Gastrocnemius medialis (tissue), 4 donors: ENCODE measurements around the gene PTGIS.

Experiments used
- POLR2A ChIP-seq, 2 donors: fragments of 450-650 bp; IDR thresholded peaks; one replicate each; pipeline ENCODE4 v1.6.1; 2017; ENCODE audit warnings: antibody characterized with exemption in 2 of 2, mild to moderate bottlenecking in 2 of 2, moderate library complexity in 2 of 2
- TF ChIP-seq, protein P1 (sequence below), 5 experiments: fragments of 450-650 bp in 3 of 5; fragments of 200-600 bp in 2 of 5; sonication (generic) in 2 of 5; IDR thresholded peaks in 4 of 5; conservative IDR thresholded peaks in 1 of 5; 1 replicate in 4 of 5; 2 replicates in 1 of 5; pipeline ENCODE4 v1.5.1; 2016 to 2019; ENCODE audit warnings: antibody characterized with exemption in 5 of 5, mild to moderate bottlenecking in 3 of 5, moderate library complexity in 3 of 5

DNA sequence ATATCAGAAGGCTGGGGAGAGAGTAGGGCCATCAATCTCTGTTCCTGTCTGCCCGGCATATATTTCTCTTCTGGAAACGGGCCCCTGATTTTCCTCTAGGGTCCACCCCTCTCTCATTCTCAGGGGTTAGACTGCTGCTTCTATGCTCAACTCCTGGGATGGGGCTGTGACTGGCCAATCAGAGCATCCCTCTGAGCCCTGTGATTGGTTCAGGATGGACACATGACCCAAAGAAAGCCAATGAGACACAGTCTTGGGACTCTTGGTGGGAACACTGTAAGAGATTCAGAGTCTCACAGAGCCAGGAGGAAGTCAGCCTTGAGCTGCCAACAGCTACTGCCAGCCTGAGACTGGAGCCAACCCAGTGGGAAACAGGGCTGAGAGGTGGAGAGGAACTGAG lies 54.4 kb downstream of the PTGIS start:
- TF ChIP-seq, protein P1, sequence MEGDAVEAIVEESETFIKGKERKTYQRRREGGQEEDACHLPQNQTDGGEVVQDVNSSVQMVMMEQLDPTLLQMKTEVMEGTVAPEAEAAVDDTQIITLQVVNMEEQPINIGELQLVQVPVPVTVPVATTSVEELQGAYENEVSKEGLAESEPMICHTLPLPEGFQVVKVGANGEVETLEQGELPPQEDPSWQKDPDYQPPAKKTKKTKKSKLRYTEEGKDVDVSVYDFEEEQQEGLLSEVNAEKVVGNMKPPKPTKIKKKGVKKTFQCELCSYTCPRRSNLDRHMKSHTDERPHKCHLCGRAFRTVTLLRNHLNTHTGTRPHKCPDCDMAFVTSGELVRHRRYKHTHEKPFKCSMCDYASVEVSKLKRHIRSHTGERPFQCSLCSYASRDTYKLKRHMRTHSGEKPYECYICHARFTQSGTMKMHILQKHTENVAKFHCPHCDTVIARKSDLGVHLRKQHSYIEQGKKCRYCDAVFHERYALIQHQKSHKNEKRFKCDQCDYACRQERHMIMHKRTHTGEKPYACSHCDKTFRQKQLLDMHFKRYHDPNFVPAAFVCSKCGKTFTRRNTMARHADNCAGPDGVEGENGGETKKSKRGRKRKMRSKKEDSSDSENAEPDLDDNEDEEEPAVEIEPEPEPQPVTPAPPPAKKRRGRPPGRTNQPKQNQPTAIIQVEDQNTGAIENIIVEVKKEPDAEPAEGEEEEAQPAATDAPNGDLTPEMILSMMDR (IDR thresholded peaks at IDR 0.05 in 4 of 5, conservative IDR thresholded peaks at IDR 0.05 in 1 of 5): no peak
- no peak for TF ChIP-seq POLR2A (IDR thresholded peaks at IDR 0.05)
